GM21381 (cell line): ENCODE results near the gene SCAANT1.

Experiments
- ATAC-seq: cut with Tn5 transposase; IDR thresholded peaks from one replicate; pipeline ENCODE4 v1.9.1; 2021; ENCODE audit warnings: mild to moderate bottlenecking, moderate library complexity; ENCODE audit not compliant: unreplicated experiment

Gene SCAANT1

DNA sequence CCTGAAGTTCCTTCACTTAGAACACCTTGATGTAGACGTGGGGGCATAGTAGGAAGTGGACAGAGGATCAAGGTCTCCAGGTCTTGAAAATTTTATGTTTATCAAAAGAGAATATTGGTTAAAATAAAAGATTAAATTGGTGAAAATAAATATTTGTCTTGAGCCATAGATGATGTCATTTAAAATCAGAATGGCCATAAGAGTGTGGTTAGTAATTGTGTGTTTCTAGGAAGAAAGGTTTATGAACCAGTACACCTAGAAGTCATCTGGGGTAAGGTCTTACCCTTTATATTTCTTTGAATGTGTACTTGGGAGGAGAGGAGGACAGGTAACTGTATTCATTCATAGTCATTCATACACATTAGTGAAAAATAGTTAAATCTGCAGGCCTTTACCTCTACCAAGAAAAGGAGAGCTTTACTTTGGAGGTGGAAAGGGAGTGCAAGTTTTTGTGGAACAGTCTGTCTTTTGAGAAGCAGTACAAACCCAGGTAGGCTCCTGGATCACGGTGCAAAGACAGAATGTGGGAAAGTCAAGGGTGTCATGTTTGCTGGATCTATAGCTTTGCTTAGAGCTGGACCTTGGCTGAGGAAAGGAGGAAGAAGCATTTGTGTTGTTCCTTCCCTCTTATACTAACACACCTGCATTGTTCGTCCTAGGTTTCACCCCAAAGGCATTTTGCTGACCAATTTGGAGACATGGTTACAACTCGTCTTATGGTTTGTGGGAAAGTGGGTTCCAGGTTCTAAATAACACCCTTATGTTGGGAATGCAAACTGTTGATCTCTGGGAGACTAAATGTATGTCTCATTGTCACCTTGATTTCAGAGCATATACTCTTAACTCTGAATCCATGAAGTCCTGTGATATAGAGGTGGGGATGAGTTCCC, 6.2 kb downstream of the SCAANT1 start:
- ATAC-seq = no peak

DNA sequence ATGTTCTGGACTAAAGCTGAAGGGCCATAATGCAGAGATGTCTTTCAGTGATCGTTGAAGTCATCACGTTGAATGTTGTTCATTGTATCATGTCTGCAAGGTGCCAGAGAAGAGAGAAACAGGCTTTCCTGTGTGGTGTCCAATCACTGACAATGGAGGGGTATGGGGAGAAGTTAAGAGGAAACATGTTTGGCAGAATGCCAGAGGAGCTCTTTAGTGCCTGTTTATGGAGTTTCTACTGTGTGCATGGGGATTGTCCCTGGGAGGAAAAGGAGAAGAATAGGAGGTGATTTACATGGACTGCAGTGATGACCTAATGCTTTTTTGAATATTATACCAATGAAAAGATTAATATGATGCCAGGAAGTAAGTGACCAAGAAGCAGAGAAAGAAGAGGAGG, 11.7 kb downstream of the SCAANT1 start:
- ATAC-seq = no peak

DNA sequence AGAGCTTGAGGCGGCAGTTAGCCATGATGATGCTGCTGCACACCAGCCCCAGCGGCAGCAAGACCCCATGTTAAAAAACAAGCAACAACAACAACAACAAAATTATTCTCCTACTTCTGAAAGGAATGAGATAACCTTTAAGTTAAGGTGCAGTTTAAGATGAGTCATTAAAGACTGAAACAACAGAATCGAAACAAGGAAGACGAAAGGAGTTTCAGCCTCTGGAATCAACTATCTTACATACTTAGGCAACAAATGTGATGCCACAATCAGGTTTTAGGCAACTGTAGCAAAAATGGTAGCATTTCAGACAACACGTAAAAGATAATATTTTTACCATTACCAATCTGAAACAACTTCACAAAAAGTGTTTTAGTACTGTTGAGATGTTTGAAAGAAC, 12.2 kb downstream of the SCAANT1 start:
- ATAC-seq = no peak

DNA sequence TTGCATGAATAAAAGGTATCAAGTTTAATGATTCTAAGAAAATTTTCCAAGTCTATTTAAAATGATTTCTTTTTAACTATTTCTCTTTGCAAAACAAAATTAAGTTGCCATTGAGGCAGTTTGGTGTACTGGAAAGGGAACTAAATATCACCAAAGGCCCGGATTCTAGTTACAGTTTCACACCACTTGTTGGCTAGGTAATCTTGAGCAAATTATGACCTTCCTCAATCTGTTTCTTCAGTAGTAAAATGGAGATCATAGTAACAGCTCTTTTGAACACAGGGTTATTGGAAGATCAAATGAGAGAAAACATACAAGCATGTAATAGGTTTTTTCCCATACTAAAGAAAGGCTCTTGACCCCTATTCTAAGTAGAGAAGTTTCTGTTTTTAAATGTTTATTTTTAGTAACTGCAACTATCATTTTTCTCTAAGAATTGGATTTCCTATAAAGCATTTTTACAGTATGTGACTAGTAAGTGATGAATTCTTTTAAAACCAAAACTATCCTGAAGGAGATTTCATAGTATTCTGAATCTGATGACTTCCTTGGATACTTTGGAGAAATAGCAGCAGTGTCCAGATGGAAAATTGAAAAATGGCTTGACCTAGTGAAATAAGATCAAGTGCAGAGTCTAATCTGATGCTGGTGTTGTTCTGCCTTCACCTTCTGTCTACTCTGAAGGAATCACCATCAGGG, 15.7 kb downstream of the SCAANT1 start:
- ATAC-seq = peak; percentile 78

DNA sequence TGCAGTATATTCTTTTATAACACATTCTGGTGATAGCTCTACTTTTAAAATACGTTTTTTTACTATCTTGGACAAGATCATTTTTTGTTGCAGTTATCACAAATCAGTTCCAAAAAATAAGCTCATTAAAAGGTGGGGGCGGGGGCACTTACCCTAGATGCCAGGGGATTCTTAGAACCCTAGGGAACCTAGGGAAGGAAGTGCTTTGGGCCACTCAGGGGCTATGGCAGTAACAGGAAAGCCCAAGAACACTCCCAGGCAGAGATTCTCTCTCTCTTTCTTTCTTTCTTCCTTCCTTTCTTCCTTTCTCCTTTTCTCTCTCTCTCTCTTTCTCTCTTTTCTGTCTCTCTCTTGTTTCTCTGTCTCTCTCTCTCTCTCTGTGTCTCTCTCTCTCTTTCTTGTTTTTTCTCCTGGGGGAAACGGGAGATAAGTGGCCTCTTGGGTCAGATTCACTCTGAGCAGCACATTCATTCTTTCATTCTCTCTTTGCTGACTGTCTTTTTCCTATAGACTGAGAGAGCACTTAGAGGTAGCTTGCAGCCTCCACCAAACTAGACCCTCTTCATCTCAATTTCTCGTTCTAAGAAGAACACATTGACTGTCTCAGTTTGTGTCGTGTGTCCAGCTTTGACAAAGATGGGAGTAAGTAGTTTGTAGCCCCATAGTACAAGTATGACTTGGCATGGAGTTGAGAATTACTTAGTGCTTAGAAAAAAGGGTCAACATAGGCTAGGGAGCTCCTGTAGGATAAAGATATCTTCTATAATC, 16.6 kb downstream of the SCAANT1 start:
- no peak for ATAC-seq

DNA sequence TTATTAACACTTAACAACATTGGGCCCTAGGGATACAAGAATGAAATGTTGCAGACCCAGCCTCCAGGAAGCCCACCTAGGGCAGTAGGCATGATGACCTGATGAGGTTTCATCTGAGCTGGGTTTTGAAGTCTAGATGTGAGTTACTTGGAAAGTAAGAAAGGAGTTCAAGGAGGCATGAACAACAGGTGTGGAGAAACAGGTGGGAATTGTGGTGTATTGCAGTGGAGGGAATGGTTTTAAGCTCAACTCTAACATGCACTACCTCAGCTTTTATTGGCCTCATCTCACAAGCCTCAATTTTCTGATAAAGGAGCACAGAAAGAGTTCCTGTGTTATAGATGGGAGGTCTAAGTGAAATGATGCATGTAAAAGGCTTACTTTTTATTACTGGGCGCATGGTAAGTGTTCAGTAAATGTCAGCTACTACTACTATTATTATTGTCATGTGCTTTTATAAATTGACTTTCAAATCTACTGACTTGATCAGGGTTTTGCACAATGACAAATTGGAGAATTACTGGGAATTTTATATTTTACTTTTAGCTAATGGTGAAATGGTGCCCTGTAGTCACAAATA, 19.3 kb downstream of the SCAANT1 start:
- ATAC-seq = no peak

DNA sequence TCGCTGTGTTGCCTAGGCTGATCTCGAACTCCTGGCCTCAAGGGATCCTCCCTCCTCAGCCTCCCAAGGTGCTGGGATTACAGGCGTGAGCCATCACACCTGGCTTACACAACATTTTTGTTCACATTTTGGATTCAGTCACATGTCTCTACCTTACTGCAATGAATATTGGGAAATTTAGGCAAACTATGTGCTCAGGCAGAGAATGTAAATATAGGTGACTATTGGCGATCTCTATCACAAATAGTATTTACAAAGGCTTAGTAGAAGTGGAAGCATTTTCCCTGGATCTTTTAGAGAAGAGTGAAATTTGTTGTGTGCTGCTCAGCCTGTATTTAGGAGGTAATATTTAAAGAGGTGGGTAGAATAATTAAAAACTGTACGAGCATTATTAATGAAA, 20.7 kb downstream of the SCAANT1 start:
- no peak for ATAC-seq

DNA sequence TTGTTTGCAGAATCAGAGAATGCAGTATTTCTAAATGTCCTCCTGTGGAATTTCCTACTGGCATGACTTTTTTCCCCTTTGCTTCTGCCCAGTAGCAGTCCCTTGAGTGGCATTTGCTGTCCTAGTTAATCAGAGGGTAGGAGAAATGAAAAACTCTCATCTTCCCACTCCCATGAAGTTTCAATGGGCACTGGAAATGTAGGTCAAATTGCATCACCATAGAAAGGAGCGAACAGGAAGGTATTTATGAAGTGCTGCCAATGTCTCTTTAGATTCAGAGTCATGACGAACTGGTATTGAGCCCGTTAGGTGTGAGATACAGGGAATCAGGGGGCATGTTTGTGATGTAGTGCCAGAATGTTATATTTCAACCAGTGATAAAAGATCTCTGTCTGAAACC, 25.3 kb downstream of the SCAANT1 start:
- ATAC-seq = no peak

DNA sequence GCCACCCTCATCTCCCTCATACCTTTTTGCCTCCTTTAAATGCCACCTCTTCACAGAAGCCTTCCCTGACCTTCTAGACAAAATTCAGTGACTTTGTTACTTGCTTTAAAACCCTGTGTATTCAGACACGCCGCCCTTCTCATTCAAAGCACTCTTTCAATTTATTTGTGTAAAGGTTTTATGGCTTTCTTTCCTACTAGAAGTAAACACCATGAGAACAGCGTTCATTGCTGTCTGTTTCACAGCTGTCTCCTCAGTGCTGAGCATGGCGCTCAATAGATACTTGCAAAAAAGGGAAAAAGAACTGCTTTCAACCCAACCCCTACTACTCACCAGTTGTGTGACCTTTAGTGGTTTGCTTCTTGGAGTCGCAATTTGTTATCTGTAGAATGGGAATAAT, 31.5 kb downstream of the SCAANT1 start:
- ATAC-seq = no peak

DNA sequence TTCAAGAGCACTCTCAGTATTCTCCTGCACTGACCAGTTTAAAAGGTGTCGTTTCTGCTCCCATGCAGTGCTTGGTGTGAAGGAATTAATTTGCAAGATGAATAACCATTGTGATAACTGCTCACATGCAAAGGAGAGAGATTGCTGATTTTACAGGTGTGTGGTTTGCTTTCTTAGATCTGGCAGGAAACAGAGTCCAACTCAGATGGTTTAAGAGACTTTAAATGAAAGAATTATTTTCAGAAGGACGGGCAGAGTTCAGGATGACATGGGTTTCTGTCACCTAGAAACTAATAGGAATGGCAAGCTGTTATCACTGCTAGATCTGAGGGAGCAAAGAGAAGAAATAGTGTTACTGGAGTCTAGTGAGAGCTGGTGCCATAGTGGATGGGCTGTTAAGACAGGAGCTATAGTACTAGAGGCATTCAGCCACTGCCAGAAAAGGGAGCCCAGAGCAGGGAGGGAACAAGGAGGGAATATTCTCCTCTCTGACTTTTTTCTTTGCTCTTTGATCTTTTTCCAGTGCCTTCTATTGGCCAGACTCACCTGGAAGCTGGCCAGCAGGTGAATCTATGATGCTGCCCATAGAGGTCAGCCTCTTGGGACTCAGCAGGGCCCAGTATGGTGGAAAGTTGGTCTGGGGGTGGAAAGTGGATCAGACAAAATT, 33.7 kb downstream of the SCAANT1 start:
- no peak for ATAC-seq

DNA sequence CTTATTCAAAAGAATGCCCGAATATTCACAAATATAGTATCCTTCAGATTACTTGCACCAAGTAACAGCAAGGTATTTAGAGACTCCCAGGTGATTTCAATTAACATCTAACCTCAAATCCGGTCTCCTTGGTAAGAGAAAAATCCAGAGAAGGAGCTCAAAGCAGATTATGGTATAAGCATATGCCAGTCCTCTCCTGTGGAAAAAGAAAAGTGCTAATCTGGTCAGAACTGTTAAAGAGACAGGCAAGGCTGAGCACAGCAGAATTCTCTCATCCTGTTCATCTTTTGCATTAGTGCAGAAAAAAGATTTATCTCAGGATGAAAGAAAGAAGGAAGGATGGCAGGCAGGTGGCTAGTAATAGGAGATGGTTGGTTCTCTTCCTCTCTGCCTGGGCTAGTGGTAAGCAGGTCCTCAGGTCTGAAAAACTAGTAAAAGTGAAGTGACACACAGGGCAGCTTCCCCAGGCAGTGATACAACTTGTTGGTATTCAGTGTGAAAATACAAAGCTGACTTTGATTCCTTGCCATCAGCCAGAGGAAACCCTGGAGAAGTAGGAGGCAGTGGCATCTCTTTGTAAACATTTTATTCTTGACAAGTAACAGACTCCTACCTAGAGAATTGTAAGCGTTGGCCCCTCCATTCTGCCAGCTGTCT, 34.3 kb downstream of the SCAANT1 start:
- no peak for ATAC-seq

DNA sequence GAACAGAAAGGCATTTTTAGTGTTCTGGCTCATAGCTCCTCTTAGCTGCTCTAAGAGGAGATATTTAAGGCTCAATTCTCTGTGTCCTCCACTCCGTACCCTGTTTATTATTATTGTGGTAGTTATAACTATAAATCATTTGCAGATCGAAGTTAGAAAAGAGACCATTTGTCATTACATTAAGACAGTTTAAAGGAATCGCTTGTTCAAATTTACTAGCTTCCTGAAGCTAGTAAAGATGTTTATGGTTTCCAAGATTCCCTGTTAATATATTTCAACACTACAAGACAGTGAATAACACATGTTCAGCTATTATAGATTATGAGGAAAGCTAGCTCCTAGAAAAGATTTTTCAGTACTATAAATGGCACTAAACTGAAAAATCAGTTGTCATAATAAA, 35.9 kb downstream of the SCAANT1 start:
- ATAC-seq = no peak

DNA sequence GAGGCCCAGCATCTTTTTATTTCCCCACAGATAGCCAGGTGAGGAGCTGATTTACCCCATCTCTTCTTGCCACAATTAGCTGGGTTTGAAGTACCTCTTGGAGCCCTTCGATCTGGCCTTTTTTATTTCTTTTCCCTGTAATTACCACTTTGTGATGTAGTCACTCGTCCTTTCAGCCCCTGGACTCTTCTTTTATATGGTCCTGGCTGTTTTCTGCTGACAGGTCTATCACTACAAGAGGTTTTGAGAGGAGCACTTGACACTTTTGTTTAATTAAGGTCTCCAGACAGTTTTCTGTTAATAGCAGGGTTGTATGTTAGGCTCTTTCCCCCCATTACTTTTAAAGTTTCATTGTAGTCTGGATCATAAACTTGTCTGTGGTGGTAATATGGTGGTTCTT, 36.7 kb downstream of the SCAANT1 start:
- ATAC-seq = no peak

DNA sequence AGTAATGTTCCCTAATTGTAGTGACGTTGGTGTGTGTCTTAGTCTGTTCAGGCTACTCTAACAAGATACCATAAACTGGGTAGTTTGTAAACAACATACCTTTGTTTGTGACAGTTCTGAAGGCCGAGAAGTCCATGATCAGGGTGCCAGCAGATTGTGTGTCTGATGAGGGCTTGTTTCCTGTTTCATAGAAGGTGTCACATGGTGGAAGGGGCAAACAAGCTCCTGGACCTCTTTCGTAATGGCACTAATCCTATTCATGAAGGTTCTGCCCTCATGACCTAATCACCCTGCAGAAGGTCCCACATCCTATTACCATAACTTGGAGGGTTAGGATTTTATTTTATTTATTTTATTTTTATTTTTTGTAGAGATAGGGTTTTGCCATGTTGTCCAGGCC, 37.4 kb downstream of the SCAANT1 start:
- no peak for ATAC-seq

DNA sequence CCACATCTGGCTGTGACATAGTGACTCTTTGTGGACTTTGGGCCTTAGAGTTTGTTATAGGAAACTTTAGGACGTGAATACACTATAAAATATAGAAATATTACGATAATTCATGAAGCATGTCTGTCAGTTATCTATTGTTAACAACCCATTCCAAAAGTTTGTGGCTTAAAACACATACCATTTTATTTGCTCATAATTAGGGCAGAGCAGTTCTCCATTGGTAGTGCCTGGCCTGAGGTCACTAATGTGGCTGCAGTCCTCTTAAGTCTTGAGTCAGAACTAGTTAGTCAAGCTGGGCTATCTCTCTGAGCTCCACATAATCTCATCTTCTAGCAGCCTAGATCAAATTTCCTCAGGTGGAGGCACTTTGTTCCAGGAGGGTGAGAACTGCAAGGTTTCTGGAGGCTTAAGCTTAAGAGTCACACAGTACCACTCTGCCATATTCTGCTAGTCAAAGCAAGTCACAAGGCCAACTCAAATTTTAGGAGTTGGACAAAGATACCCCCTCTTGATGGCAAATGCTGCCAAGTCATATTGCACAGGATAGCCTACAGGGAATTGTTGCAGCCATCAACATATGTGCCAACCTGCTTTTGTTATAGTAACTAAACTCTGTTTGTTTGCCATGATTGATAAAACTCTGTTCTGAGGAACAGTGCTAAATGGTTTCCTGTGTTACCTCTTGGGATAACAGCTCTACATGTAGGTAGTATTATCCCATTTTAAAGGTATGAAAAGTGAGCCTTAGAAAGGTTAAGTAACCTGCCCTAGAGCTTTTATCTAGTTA, 39.9 kb downstream of the SCAANT1 start:
- ATAC-seq = no peak

DNA sequence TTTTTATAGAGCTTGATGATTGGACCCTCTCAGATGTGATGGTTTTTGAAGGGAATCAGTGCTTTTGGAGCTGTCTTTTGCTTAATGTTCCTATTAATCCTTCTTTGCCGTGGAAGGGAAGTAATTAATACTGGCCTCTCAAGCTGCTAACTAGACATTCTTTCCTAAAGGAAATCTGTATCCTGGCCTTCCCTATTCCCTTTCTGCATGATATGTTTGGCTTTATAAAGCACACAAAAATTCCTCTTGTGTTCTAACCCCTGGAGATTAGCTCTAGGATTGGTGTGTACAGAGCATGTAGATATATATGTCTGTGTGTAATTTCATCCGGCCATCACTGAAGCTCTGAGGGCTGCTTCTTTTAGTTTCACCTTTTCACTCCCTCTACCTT, 41.6 kb downstream of the SCAANT1 start:
- ATAC-seq = no peak

DNA sequence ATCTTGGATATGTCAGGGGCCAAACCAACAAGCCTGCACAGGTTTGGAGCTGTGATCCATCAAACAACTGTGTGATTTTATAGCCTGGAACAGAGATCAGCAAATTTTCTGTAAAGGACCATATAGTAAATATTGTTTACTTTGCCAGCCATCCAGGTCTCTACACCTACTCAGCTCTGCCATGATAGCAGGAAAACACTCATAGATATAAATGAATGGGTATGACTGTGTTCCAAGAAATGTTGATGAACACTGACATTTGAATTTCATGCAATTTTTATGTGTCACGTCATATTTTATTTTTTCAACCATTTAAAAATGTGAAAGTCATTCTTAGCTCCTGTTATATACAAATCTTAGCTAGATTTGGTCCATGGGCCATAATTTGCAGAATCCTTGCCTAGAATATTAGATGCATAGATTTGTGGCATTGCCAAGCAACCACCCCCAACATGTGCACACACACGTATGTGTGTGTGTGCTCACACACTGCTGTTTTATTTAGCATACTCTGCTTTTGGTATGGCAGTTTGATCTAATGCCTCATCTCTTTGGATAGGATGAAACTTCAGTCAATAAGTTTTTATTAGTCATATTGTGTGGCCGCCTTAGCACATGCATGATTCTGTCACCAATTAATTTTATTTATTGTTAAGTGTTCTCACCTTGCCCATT, 42.1 kb downstream of the SCAANT1 start:
- no peak for ATAC-seq

DNA sequence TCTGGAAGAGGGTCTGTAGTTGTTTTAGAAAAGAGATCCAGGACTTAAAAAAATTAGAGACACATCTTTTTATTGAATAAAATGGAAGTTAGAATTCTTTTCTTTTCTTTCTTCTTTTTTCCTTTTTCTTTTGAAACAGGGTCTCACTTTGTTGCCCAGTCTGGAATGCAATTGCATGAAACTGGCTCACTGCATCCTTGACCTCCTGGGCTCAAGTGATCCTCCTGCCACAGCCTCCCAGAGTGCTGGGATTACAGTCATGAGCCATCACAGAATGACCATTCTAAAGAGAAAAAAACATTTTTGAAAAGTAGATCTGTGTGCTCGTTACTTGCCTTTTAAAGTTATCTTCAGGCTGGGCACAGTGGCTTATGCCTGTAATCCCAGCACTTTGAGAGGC, 45.0 kb downstream of the SCAANT1 start:
- no peak for ATAC-seq

DNA sequence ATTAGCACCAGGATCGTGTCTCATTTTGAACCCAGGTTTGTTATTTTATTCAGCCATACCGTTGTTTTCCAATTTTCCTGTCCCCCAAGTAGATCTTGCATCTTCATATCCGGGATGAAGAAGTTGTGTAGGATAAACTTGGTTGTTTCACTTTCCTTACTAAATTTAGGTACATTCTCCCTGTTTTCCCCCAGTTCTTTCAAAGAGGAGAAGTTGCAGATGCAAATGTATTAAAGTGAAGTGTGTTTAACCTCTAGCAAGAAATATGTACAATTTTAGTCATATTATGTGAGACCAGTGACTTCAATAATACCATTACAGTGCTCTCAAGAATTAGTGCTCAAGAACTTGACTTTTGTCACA, 47.2 kb downstream of the SCAANT1 start:
- ATAC-seq = no peak
